ENCODE data around the gene ZPLD1. TPM values are rescaled to one million over a fixed set of nuclear protein-coding genes. Genes with fewer than 3 reads are reported as not detected.

Gene ZPLD1
- total and polyA plus RNA-seq, 2 of the 8 experiments (the other 6 are each of a cell fraction or from before 2014, with no cell fraction given) = not detected

DNA sequence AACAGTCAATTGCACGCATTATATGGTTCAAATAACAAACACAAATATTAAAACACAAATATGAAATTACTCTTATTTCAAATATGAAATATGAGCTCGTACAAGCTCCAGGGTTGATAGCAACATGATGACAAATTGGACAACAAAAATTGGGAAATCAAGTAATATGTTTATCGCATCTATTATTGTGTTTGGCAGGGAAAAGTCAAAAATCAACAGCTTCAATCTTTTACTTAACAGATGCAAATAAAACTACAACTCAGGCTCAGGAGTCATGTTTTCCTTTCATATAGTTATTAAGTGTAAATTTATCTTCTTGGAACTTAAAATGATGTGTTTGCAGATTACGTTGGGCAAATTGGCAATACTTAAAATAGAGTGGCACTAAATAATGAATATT is 41.4 kb downstream of the ZPLD1 start:
- Histone ChIP-seq H3K9ac (replicated peaks in 1 of 4; ENCODE audit: extremely low read depth in 1 of 4, low read depth in 3 of 4, low read length in 3 of 4) (no peak overlapping the region), H3K23ac (ENCODE audit: insufficient read length) (no peak overlapping the region), H3K4ac (replicated peaks; ENCODE audit: insufficient read length, low read depth, low read length) (no peak overlapping the region), H2AK5ac (ENCODE audit: low read depth, low read length) (no peak overlapping the region), H2BK120ac (replicated peaks; ENCODE audit: low read depth, low read length) (no peak overlapping the region), H3K79me1 (ENCODE audit: low read depth, low read length) (no peaks in the 10 kb centered on the region), H2BK20ac (ENCODE audit: low read length) (no peak overlapping the region), H3K36me3 (ENCODE audit: control insufficient read depth in 2 of 4, insufficient read depth in 4 of 4, low read length in 3 of 4) (no peaks in the 10 kb centered on the region), H2BK12ac (ENCODE audit: low read depth, low read length) (no peak overlapping the region), H2BK15ac (ENCODE audit: low read length) (no peak overlapping the region), H3K18ac (ENCODE audit: extremely low read depth, low read length) (no peak overlapping the region), H4K20me1 (replicated peaks in 1 of 2; ENCODE audit: control insufficient read depth in 1 of 2, insufficient read depth in 2 of 2, low read length in 2 of 2) (no peaks in the 10 kb centered on the region), H3K79me2 (ENCODE audit: control insufficient read depth in 1 of 2, insufficient read depth in 2 of 2, low read length in 2 of 2) (no peaks in the 10 kb centered on the region), H3K56ac (replicated peaks; ENCODE audit: insufficient read length, low read depth, low read length) (no peak overlapping the region), H3K4me3 (ENCODE audit: extremely low read depth in 1 of 4, insufficient read depth in 2 of 4, low read depth in 3 of 4, low read length in 4 of 4) (no peak overlapping the region), H3K14ac (ENCODE audit: insufficient read length) (no peak overlapping the region), H3K23me2 (ENCODE audit: low read depth, low read length) (no peaks in the 10 kb centered on the region), H3K4me1 (replicated peaks in 1 of 4; ENCODE audit: control insufficient read depth in 3 of 4, insufficient read depth in 4 of 4, low read length in 3 of 4) (no peaks in the 10 kb centered on the region), H3K27me3 (replicated peaks in 1 of 4; ENCODE audit: control insufficient read depth in 3 of 4, extremely low read depth in 1 of 4, insufficient read depth in 3 of 4, low read length in 3 of 4) (no peaks in the 10 kb centered on the region), H4K91ac (replicated peaks; ENCODE audit: insufficient read length, low read length) (no peak overlapping the region), H2AFZ (ENCODE audit: low read length) (no peak overlapping the region), H3K4me2 (ENCODE audit: insufficient read depth in 1 of 2, low read depth in 2 of 2, low read length in 2 of 2) (no peak overlapping the region), H3K27ac (ENCODE audit: low read depth, low read length) (no peak overlapping the region), H3K9me3 (ENCODE audit: insufficient read depth in 2 of 2, low read depth in 1 of 2, low read length in 1 of 2) (no peaks in the 10 kb centered on the region), H4K5ac (ENCODE audit: insufficient read length, low read depth, low read length) (no peak overlapping the region), H4K8ac (ENCODE audit: extremely low read depth, insufficient read depth, low read length) (no peak overlapping the region), H2BK5ac (ENCODE audit: low read depth, low read length) (no peak overlapping the region)
- FAIRE-seq (no peak), DNase-seq (ENCODE audit: low read depth in 1 of 2, low spot score in 2 of 2) (no peak)
- ChIA-PET POLR2A (ENCODE audit: partially characterized antibody) (no interaction called here), CTCF (ENCODE audit: partially characterized antibody) (interaction anchor here (1.1 to 1.3 kb wide), 2 partner anchors 10 to 247 kb away, joined by 3 to 4 read pairs; no protein-coding TSS in a partner anchor)
- 91% methylated on average over 4 of the region's 4 CpGs; no CpG with 5 or more reads in 1 of the 2 experiments for WGBS, 2 experiments (ENCODE audit: extremely low coverage in 1 of 2, insufficient coverage in 1 of 2, insufficient read length in 1 of 2, insufficient replicate concordance in 2 of 2, low coverage in 1 of 2, low lambda C conversion rate in 2 of 2, missing lambda C conversion rate in 1 of 2)
- no peak for TF ChIP-seq SRF (IDR thresholded peaks at IDR 0.05; ENCODE audit: low read depth, low read length)
- TF ChIP-seq CHD2 (IDR thresholded peaks at IDR 0.05; ENCODE audit: low read length) = no peak
- TF ChIP-seq, protein P1, sequence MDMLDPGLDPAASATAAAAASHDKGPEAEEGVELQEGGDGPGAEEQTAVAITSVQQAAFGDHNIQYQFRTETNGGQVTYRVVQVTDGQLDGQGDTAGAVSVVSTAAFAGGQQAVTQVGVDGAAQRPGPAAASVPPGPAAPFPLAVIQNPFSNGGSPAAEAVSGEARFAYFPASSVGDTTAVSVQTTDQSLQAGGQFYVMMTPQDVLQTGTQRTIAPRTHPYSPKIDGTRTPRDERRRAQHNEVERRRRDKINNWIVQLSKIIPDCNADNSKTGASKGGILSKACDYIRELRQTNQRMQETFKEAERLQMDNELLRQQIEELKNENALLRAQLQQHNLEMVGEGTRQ (IDR thresholded peaks at IDR 0.05; ENCODE audit: low read length) = no peak
- TF ChIP-seq SUZ12 (IDR thresholded peaks at IDR 0.05; ENCODE audit: low read length) = no peak
- no peak for TF ChIP-seq ZNF274 (IDR thresholded peaks at IDR 0.05; ENCODE audit: borderline replicate concordance, extremely low read depth, low read length)
- no peak for TF ChIP-seq CTBP2 (IDR thresholded peaks at IDR 0.05; ENCODE audit: borderline replicate concordance, insufficient read depth, insufficient read length, low read length)
- no peak for TF ChIP-seq KDM5A (IDR thresholded peaks at IDR 0.05; ENCODE audit: low read length)
- TF ChIP-seq TAF7 (optimal IDR thresholded peaks at IDR 0.05; ENCODE audit: borderline replicate concordance, low read depth, low read length) = no peak
- TF ChIP-seq BRCA1 (IDR thresholded peaks at IDR 0.05; ENCODE audit: low read depth, low read length) = no peak
- TF ChIP-seq MAX (IDR thresholded peaks at IDR 0.05) = no peak
- no peak for TF ChIP-seq TCF12 (IDR thresholded peaks at IDR 0.05; ENCODE audit: low read depth, low read length)
- TF ChIP-seq TBP (IDR thresholded peaks at IDR 0.05; ENCODE audit: low read depth, low read length) = no peak
- no peak for TF ChIP-seq KDM4A (IDR thresholded peaks at IDR 0.05; ENCODE audit: low read depth, low read length, severe bottlenecking)
- TF ChIP-seq EP300 (IDR thresholded peaks at IDR 0.05; ENCODE audit: borderline replicate concordance in 1 of 2, low read depth in 2 of 2, low read length in 2 of 2) = no peak
